Measurements from ENCODE around the gene ROCK1. TPM values are rescaled to one million over a fixed set of nuclear protein-coding genes. Genes with fewer than 3 reads are reported as not detected.
"Not testable (repeated sequence)": the region's sequence is repeated elsewhere in the genome, so short reads cannot be mapped to it uniquely, and the experiment has no call there.

The ROCK1 gene
- total RNA-seq, 4 donors from 2014 or later, result 40.6 to 111 (median 54.9) TPM

GRCh38 chr18:21051620-21052019 lies 60.0 kb downstream of the ROCK1 start:
- peaks cover 0 to 4% (median 0%) of the 10 kb centered on the region in 4 donors for H3K4me1 ChIP-seq
- no peak overlapping the region for H3K27ac ChIP-seq
- no peak overlapping the region for H3K4me3 ChIP-seq
- H3K36me3 ChIP-seq, result no peaks in the 10 kb centered on the region
- no peak for DNase-seq
- TF ChIP-seq, protein P1, sequence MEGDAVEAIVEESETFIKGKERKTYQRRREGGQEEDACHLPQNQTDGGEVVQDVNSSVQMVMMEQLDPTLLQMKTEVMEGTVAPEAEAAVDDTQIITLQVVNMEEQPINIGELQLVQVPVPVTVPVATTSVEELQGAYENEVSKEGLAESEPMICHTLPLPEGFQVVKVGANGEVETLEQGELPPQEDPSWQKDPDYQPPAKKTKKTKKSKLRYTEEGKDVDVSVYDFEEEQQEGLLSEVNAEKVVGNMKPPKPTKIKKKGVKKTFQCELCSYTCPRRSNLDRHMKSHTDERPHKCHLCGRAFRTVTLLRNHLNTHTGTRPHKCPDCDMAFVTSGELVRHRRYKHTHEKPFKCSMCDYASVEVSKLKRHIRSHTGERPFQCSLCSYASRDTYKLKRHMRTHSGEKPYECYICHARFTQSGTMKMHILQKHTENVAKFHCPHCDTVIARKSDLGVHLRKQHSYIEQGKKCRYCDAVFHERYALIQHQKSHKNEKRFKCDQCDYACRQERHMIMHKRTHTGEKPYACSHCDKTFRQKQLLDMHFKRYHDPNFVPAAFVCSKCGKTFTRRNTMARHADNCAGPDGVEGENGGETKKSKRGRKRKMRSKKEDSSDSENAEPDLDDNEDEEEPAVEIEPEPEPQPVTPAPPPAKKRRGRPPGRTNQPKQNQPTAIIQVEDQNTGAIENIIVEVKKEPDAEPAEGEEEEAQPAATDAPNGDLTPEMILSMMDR (IDR thresholded peaks at IDR 0.05), result no peak
- TF ChIP-seq POLR2A (IDR thresholded peaks at IDR 0.05), result no peak
- no peaks in the 10 kb centered on the region for H3K9me3 ChIP-seq
- H3K27me3 ChIP-seq, result no peaks in the 10 kb centered on the region

- TF ChIP-seq POLR2A (IDR thresholded peaks at IDR 0.05), result no peak
- TF ChIP-seq, protein P1 (IDR thresholded peaks at IDR 0.05), result no peak
- DNase-seq, result no peak
- Histone ChIP-seq H3K9me3 (no peaks in the 10 kb centered on the region), H3K27me3 (no peaks in the 10 kb centered on the region), H3K4me1 (peaks cover 0 to 4% (median 0%) of the 10 kb centered on the region in 4 donors), H3K4me3 (no peak overlapping the region), H3K27ac (no peak overlapping the region), H3K36me3 (peaks cover 0 to 8% (median 0%) of the 10 kb centered on the region in 3 donors)
These were observed 62.3 kb downstream of the ROCK1 start for GRCh38 chr18:21049306-21049705.

- DNase-seq, result no peak
- no peak overlapping the region for H3K4me3 ChIP-seq
- H3K27ac ChIP-seq, result no peak overlapping the region
- H3K4me1 ChIP-seq, result no peaks in the 10 kb centered on the region
- no peaks in the 10 kb centered on the region for H3K27me3 ChIP-seq
- H3K36me3 ChIP-seq, result peaks cover 0 to 8% (median 0%) of the 10 kb centered on the region in 3 donors
- H3K9me3 ChIP-seq, result no peaks in the 10 kb centered on the region
- TF ChIP-seq POLR2A (IDR thresholded peaks at IDR 0.05), result no peak
- TF ChIP-seq, protein P1 (IDR thresholded peaks at IDR 0.05), result no peak
These were observed 64.5 kb downstream of the ROCK1 start for GRCh38 chr18:21047126-21047525.

DNA sequence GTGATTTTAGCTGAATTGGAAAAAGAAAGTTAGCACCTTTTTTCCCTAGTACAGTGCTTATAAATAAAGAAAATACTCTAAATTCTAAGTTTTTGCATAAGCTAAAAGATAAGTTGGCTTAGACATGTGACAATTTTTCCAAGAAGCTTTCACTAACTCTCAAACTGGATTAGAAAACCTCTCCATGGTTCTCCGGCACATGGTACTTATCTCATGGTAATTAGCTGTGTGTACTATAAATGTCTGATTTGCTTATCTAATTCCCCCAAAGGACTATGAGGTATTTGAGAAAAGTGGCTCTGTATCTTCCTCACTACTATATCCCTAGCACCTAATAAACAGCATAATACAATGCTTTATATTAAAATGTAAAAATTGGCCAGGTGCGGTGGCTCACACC lies 71.1 kb downstream of the ROCK1 start:
- Histone ChIP-seq H3K4me1 (no peaks in the 10 kb centered on the region), H3K9me3 (no peaks in the 10 kb centered on the region), H3K27ac (no peak overlapping the region), H3K4me3 (no peak overlapping the region), H3K36me3 (peaks cover 0 to 27% (median 0%) of the 10 kb centered on the region in 3 donors), H3K27me3 (no peaks in the 10 kb centered on the region)
- TF ChIP-seq POLR2A (IDR thresholded peaks at IDR 0.05), result no peak
- TF ChIP-seq, protein P1 (IDR thresholded peaks at IDR 0.05), result no peak
- no peak for DNase-seq

- H3K27ac ChIP-seq, result no peak overlapping the region
- H3K9me3 ChIP-seq, result no peaks in the 10 kb centered on the region
- H3K36me3 ChIP-seq, result peaks cover 0 to 20% (median 0%) of the 10 kb centered on the region in 3 donors
- no peak overlapping the region for H3K4me3 ChIP-seq
- H3K4me1 ChIP-seq, result no peaks in the 10 kb centered on the region
- DNase-seq, result no peak
- TF ChIP-seq, protein P1 (IDR thresholded peaks at IDR 0.05), result no peak
- no peak for TF ChIP-seq POLR2A (IDR thresholded peaks at IDR 0.05)
- no peaks in the 10 kb centered on the region for H3K27me3 ChIP-seq
These were observed 73.4 kb downstream of the ROCK1 start for GRCh38 chr18:21038201-21038600.

GRCh38 chr18:21031845-21032244 lies 79.8 kb downstream of the ROCK1 start:
- H3K4me1 ChIP-seq, result no peaks in the 10 kb centered on the region
- no peaks in the 10 kb centered on the region for H3K9me3 ChIP-seq
- H3K27me3 ChIP-seq, result no peaks in the 10 kb centered on the region
- H3K36me3 ChIP-seq, result peaks cover 0 to 6% (median 0%) of the 10 kb centered on the region in 3 donors
- TF ChIP-seq, protein P1 (IDR thresholded peaks at IDR 0.05), result no peak
- TF ChIP-seq POLR2A (IDR thresholded peaks at IDR 0.05), result no peak
- H3K4me3 ChIP-seq, result no peak overlapping the region
- no peak overlapping the region for H3K27ac ChIP-seq
- no peak for DNase-seq

DNA sequence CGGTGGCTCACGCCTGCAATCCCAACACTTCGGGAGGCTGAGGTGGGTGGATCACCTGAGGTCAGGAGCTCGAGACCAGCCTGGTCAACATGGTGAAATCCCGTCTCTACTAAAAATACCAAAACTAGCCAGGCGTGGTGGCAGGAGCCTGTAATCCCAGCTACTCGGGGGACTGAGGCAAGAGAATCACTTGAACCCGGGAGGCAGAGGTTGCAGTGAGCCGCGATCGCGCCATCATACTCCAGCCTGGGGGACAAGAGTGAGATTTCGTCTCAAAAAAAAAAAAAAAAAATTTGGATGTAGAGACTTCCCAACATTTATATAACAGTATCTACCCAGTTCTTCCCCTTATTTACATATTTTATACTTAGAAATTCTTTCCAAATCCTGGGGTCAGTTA lies 93.4 kb downstream of the ROCK1 start:
- peaks cover 0 to 65% (median 3%) of the 10 kb centered on the region in 3 donors for H3K36me3 ChIP-seq
- H3K27me3 ChIP-seq, H3K9me3 ChIP-seq, H3K4me1 ChIP-seq, H3K4me3 ChIP-seq, DNase-seq, H3K27ac ChIP-seq: not testable (repeated sequence)

Measured in Peyer's patch (tissue), 4 donors.